Naive thymus-derived CD4-positive, alpha-beta T cell (primary cell): ENCODE results near the gene PROP1. TPM values are rescaled to one million over a fixed set of nuclear protein-coding genes. Genes with fewer than 3 reads are reported as not detected.
"Not testable (repeated sequence)": the region's sequence is repeated elsewhere in the genome, so short reads cannot be mapped to it uniquely, and the experiment has no call there.

Source experiments
- ATAC-seq: fragments of 150-1000 bp; cut with Tn5 transposase; 2 replicates; pipeline ENCODE4 v1.10.0; 2021; ENCODE audit warnings: mild to moderate bottlenecking, moderate library complexity
- CTCF ChIA-PET: fragments of 350-600 bp; sonication (Branson Sonifier 250); formaldehyde crosslinking; loops from one replicate; lab custom pipeline; 2021; ENCODE audit warnings: antibody characterized with exemption; lab: Charles Lee
- POLR2A ChIA-PET: fragments of 350-600 bp; sonication (Branson Sonifier 250); formaldehyde crosslinking; loops from one replicate; lab custom pipeline; 2021; ENCODE audit warnings: antibody characterized with exemption, inconsistent platforms; lab: Charles Lee
- DNase-seq, 9 donors: peaks; one replicate each; pipeline versions ENCODE4 v3.0.0 to v3.0.0-alpha.2; 2020 to 2022; ENCODE audit warnings: mixed read lengths in 1 of 9
- H3K27ac ChIP-seq: one replicate; pipeline ENCODE4 v1.7.0; 2013; ENCODE audit warnings: mild to moderate bottlenecking, low read depth, low read length, moderate library complexity
- H3K27me3 ChIP-seq, 2 donors: one replicate each; pipeline ENCODE4 v1.7.0; 2013; ENCODE audit warnings: low read length in 2 of 2, mild to moderate bottlenecking in 2 of 2, moderate library complexity in 2 of 2; ENCODE audit not compliant: control insufficient read depth in 2 of 2, insufficient read depth in 2 of 2
- H3K36me3 ChIP-seq, 3 experiments: 1 replicate in 2 of 3; 2 replicates in 1 of 3; pipeline ENCODE4 v1.7.0; 2013; ENCODE audit warnings: low read length in 3 of 3, mild to moderate bottlenecking in 3 of 3, moderate library complexity in 1 of 3; ENCODE audit not compliant: insufficient read depth in 3 of 3, control insufficient read depth in 2 of 3
- H3K4me1 ChIP-seq, 2 donors: one replicate each; pipeline ENCODE4 v1.7.0; 2013; ENCODE audit warnings: low read length in 2 of 2, mild to moderate bottlenecking in 2 of 2, moderate library complexity in 1 of 2; ENCODE audit not compliant: control insufficient read depth in 2 of 2, insufficient read depth in 2 of 2
- H3K4me3 ChIP-seq: 2 replicates; pipeline ENCODE4 v1.7.0; 2013; ENCODE audit warnings: mild to moderate bottlenecking, low read length
- H3K9me3 ChIP-seq, 3 experiments: 1 replicate in 2 of 3; 2 replicates in 1 of 3; pipeline ENCODE4 v1.7.0; 2013; ENCODE audit warnings: low read length in 3 of 3; ENCODE audit not compliant: control insufficient read depth in 2 of 3
- H3K27ac Mint-ChIP-seq, 9 donors: one replicate each; pipeline ENCODE4 v1.8.0; 2020 to 2022; ENCODE audit warnings: mixed read lengths in 9 of 9, mild to moderate bottlenecking in 8 of 9, moderate library complexity in 5 of 9, inconsistent platforms in 2 of 9
- H3K27me3 Mint-ChIP-seq, 5 donors: one replicate each; pipeline ENCODE4 v1.8.0; 2021 to 2022; ENCODE audit warnings: mixed read lengths in 5 of 5, mild to moderate bottlenecking in 1 of 5
- H3K36me3 Mint-ChIP-seq, 5 donors: one replicate each; pipeline ENCODE4 v1.8.0; 2020 to 2022; ENCODE audit warnings: mixed read lengths in 5 of 5, mild to moderate bottlenecking in 3 of 5, inconsistent platforms in 1 of 5
- H3K4me1 Mint-ChIP-seq, 7 donors: one replicate each; pipeline ENCODE4 v1.8.0; 2020 to 2022; ENCODE audit warnings: mixed read lengths in 7 of 7, mild to moderate bottlenecking in 3 of 7, inconsistent platforms in 1 of 7
- H3K4me3 Mint-ChIP-seq, 10 donors: one replicate each; pipeline ENCODE4 v1.8.0; 2020 to 2022; ENCODE audit warnings: mild to moderate bottlenecking in 10 of 10, mixed read lengths in 10 of 10, moderate library complexity in 6 of 10, inconsistent platforms in 2 of 10
- H3K9me3 Mint-ChIP-seq, 11 donors: one replicate each; pipeline ENCODE4 v1.8.0; 2020 to 2022; ENCODE audit warnings: mixed read lengths in 11 of 11, mild to moderate bottlenecking in 4 of 11, inconsistent platforms in 1 of 11, moderate library complexity in 1 of 11
- intact Hi-C, 2 donors: fragments of 100-400 bp; cut with micrococcal nuclease; formaldehyde crosslinking; loops; one replicate each; pipeline ENCODE4 v1.15.1; 2023
- polyA plus RNA-seq, 2 donors: library from polyadenylated mRNA; unstranded; fragments of 300-500 nt; fragmentation: Illumina TruSeq; gene quantifications; one replicate each; pipeline ENCODE4 v1.2.3, GENCODE V29; 2021
- total RNA-seq, 6 experiments: library from RNA in 5 of 6; stranded (reverse) in 5 of 6; gene quantifications; 1 replicate in 5 of 6; 2 replicates in 1 of 6; pipeline ENCODE4 v1.2.3 and lab custom pipeline; 2021 to 2026

Gene PROP1
- total and polyA plus RNA-seq, 7 experiments from 2014 or later, result not detected

GRCh38 chr5:177972014-177972413 is 24.0 kb downstream of the PROP1 start:
- H3K4me1 ChIP-seq, H3K4me3 ChIP-seq, CTCF ChIA-PET, POLR2A ChIA-PET, DNase-seq, H3K27me3 ChIP-seq, H3K4me1 Mint-ChIP-seq, H3K4me3 Mint-ChIP-seq, H3K36me3 ChIP-seq, intact Hi-C loops, H3K9me3 ChIP-seq, H3K27ac ChIP-seq, ATAC-seq, H3K27ac Mint-ChIP-seq: not testable (repeated sequence)
- H3K9me3 Mint-ChIP-seq, result peaks cover 0 to 30% (median 6%) of the 10 kb centered on the region in 11 donors
- H3K27me3 Mint-ChIP-seq, result peaks cover 0 to 33% (median 4%) of the 10 kb centered on the region in 5 donors
- H3K36me3 Mint-ChIP-seq, result peaks cover 0 to 18% (median 11%) of the 10 kb centered on the region in 5 donors

GRCh38 chr5:177968661-177969211 is 27.3 kb downstream of the PROP1 start:
- H3K27me3 Mint-ChIP-seq, result peaks cover 0 to 32% (median 4%) of the 10 kb centered on the region in 5 donors
- Histone ChIP-seq H3K4me3 (no peak overlapping the region), H3K9me3 (no peaks in the 10 kb centered on the region), H3K27ac (no peak overlapping the region), H3K36me3 (no peaks in the 10 kb centered on the region), H3K4me1 (no peaks in the 10 kb centered on the region), H3K27me3 (no peaks in the 10 kb centered on the region)
- no peak for ATAC-seq
- no peak overlapping the region for H3K27ac Mint-ChIP-seq
- H3K4me1 Mint-ChIP-seq, result peaks cover 0 to 5% (median 0%) of the 10 kb centered on the region in 7 donors
- ChIA-PET POLR2A (no interaction called here), CTCF (no interaction called here)
- peaks cover 0 to 12% (median 7%) of the 10 kb centered on the region in 5 donors for H3K36me3 Mint-ChIP-seq
- H3K4me3 Mint-ChIP-seq, result no peak overlapping the region
- intact Hi-C loops, result no loop called here
- H3K9me3 Mint-ChIP-seq, result peaks cover 0 to 21% (median 4%) of the 10 kb centered on the region in 11 donors
- no peak for DNase-seq

- Histone ChIP-seq H3K9me3 (no peaks in the 10 kb centered on the region), H3K4me1 (no peaks in the 10 kb centered on the region), H3K4me3 (no peak overlapping the region), H3K27ac (no peak overlapping the region), H3K36me3 (no peaks in the 10 kb centered on the region), H3K27me3 (no peaks in the 10 kb centered on the region)
- CTCF ChIA-PET, result no interaction called here
- H3K9me3 Mint-ChIP-seq, result peaks cover 0 to 19% (median 2%) of the 10 kb centered on the region in 11 donors
- peaks cover 0 to 5% (median 0%) of the 10 kb centered on the region in 7 donors for H3K4me1 Mint-ChIP-seq
- no peak overlapping the region for H3K27ac Mint-ChIP-seq
- H3K36me3 Mint-ChIP-seq, result peaks cover 0 to 18% (median 7%) of the 10 kb centered on the region in 5 donors
- H3K4me3 Mint-ChIP-seq, result no peak overlapping the region
- intact Hi-C loops, result no loop called here
- H3K27me3 Mint-ChIP-seq, result peaks cover 0 to 23% (median 4%) of the 10 kb centered on the region in 5 donors
- ATAC-seq, result no peak
- POLR2A ChIA-PET, result no interaction called here
- DNase-seq, result no peak
Measured at GRCh38 chr5:177967221-177967887, 28.7 kb downstream of the PROP1 start.

- H3K36me3 ChIP-seq, result no peaks in the 10 kb centered on the region
- Mint-ChIP-seq H3K27me3 (peaks cover 0 to 18% (median 4%) of the 10 kb centered on the region in 5 donors), H3K4me3 (no peak overlapping the region), H3K4me1 (peaks cover 0 to 5% (median 0%) of the 10 kb centered on the region in 7 donors), H3K9me3 (peaks cover 0 to 14% (median 2%) of the 10 kb centered on the region in 11 donors), H3K36me3 (peaks cover 0 to 18% (median 7%) of the 10 kb centered on the region in 5 donors), H3K27ac (no peak overlapping the region)
- intact Hi-C loops, result no loop called here
- H3K9me3 ChIP-seq, result no peaks in the 10 kb centered on the region
- H3K27me3 ChIP-seq, result no peaks in the 10 kb centered on the region
- no peak overlapping the region for H3K27ac ChIP-seq
- ChIA-PET CTCF (no interaction called here), POLR2A (no interaction called here)
- no peak overlapping the region for H3K4me3 ChIP-seq
- DNase-seq, result no peak
- no peak for ATAC-seq
- H3K4me1 ChIP-seq, result no peaks in the 10 kb centered on the region
Measured at GRCh38 chr5:177966839-177967166, 29.2 kb downstream of the PROP1 start.

GRCh38 chr5:177966009-177966838 is 29.8 kb downstream of the PROP1 start:
- Mint-ChIP-seq H3K9me3 (peaks cover 0 to 10% (median 0%) of the 10 kb centered on the region in 11 donors), H3K36me3 (peaks cover 0 to 18% (median 3%) of the 10 kb centered on the region in 5 donors), H3K27me3 (peaks cover 0 to 12% (median under 1%) of the 10 kb centered on the region in 5 donors), H3K4me3 (no peak overlapping the region), H3K4me1 (peaks cover 0 to 5% (median 0%) of the 10 kb centered on the region in 7 donors), H3K27ac (no peak overlapping the region)
- ATAC-seq (no peak), DNase-seq (no peak)
- no peaks in the 10 kb centered on the region for H3K27me3 ChIP-seq
- intact Hi-C loops, result no loop called here
- H3K27ac ChIP-seq, result no peak overlapping the region
- H3K9me3 ChIP-seq, result no peaks in the 10 kb centered on the region
- H3K4me1 ChIP-seq, result no peaks in the 10 kb centered on the region
- H3K36me3 ChIP-seq, result no peaks in the 10 kb centered on the region
- H3K4me3 ChIP-seq, result no peak overlapping the region
- ChIA-PET POLR2A (no interaction called here), CTCF (no interaction called here)

GRCh38 chr5:177964471-177964870 is 31.6 kb downstream of the PROP1 start:
- Mint-ChIP-seq H3K27ac (no peak overlapping the region), H3K9me3 (peaks cover 0 to 2% (median 0%) of the 10 kb centered on the region in 11 donors), H3K27me3 (peaks cover 0 to 4% (median 0%) of the 10 kb centered on the region in 5 donors), H3K4me3 (no peak overlapping the region), H3K4me1 (peaks cover 0 to 6% (median 0%) of the 10 kb centered on the region in 7 donors), H3K36me3 (peaks cover 0 to 24% (median 7%) of the 10 kb centered on the region in 5 donors)
- Histone ChIP-seq H3K4me1 (no peaks in the 10 kb centered on the region), H3K27me3 (no peaks in the 10 kb centered on the region), H3K27ac (no peak overlapping the region), H3K4me3 (no peak overlapping the region), H3K36me3 (no peaks in the 10 kb centered on the region), H3K9me3 (no peaks in the 10 kb centered on the region)
- ChIA-PET POLR2A (no interaction called here), CTCF (no interaction called here)
- intact Hi-C loops, result no loop called here
- DNase-seq (no peak), ATAC-seq (no peak)
